ENCODE results near the gene CFAP46. TPM values are rescaled to one million over a fixed set of nuclear protein-coding genes. Genes with fewer than 3 reads are reported as not detected.

CFAP46 gene
- total RNA-seq (2021; fragmentation: NEBNext Ultra II Directional; extraction: Animal tissue kit (Norgen Biotek cat#: 25700)): 1 to 10 TPM in 2 of 6 experiments, under 1 TPM in 3, not detected in 1; 0.31 to 1.4 (median 0.32) TPM
- long read RNA-seq, partial matches to known transcripts: 0 of 4 reads
- long read RNA-seq, other reads (novel, unspliced or antisense): 1 of 4 reads

DNA sequence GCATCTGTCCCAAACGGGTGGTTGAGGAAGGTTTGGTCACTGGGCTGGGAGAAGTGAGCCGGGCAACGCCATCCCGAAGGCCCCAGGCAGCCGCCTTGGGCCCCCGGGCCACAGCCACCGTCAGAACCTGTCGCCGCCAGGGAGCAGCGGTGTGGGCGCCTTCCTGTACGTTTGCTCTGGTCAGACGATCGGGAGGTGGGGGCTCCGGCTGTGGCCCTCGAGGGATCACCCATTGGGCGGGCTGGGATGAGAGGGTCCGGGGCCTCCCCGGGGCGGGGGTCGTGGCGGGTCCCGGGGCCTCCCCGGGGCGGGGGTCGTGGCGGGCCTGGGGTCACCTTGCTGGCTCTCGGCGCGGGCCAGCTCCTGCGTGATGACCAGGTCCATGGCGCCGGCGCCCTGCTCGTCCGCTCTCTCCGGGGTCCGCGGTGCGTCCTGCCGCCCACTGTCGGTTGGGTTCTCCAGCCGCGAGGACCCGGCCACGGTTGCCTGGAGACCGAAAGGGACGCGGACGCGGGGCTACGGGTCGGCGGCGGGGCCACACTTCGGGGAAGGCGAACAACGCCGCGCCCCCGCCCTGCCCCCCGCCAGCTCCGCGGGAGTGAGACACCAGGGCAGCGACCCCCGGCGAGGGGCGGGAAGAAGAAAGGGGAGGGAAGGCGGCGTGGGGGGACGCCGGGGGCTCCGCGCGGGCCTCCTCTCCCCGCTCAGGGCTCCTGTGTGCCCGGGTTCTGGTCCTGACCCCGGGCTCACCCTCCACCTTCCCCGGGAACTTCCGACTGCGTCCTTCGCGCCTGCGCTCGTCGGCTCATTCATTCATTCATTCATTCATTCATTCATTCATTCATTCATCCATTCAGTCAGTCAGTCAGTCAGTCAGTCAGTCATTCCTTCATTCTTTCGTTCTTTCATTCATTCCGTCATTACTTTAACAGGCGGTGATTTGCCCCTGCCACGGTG is at the start of gene CFAP46:
Gene CFAP46 (minus strand): TSS at position 470 of the 957 bp plus-strand sequence. CDS start 86 bp downstream, at position 384.
- no peaks in the 10 kb centered on the region for H3K36me3 Mint-ChIP-seq (ENCODE audit: low read depth)
- DNase-seq: peak; percentile 55
- TF ChIP-seq, protein P1, sequence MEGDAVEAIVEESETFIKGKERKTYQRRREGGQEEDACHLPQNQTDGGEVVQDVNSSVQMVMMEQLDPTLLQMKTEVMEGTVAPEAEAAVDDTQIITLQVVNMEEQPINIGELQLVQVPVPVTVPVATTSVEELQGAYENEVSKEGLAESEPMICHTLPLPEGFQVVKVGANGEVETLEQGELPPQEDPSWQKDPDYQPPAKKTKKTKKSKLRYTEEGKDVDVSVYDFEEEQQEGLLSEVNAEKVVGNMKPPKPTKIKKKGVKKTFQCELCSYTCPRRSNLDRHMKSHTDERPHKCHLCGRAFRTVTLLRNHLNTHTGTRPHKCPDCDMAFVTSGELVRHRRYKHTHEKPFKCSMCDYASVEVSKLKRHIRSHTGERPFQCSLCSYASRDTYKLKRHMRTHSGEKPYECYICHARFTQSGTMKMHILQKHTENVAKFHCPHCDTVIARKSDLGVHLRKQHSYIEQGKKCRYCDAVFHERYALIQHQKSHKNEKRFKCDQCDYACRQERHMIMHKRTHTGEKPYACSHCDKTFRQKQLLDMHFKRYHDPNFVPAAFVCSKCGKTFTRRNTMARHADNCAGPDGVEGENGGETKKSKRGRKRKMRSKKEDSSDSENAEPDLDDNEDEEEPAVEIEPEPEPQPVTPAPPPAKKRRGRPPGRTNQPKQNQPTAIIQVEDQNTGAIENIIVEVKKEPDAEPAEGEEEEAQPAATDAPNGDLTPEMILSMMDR (IDR thresholded peaks at IDR 0.05): no peak; the same call in 1 of the 2 replicates
- peak within 1 kb of the TSS; percentile 85 for H3K4me3 Mint-ChIP-seq
- H3K27me3 Mint-ChIP-seq (ENCODE audit: insufficient read depth): peaks cover 8% of the 10 kb centered on the region
- H3K27ac Mint-ChIP-seq: peak within 1 kb of the TSS; percentile 9; the same call in 1 of the 2 replicates
- peaks cover 5% of the 10 kb centered on the region; the same call in 1 of the 2 replicates for H3K4me1 Mint-ChIP-seq (ENCODE audit: low read depth)
- H3K9me3 Mint-ChIP-seq: no peaks in the 10 kb centered on the region

- no peak overlapping the region for H3K4me3 Mint-ChIP-seq
- no peaks in the 10 kb centered on the region for H3K36me3 Mint-ChIP-seq (ENCODE audit: low read depth)
- no peak for DNase-seq
These were observed 49.5 kb upstream of the CFAP46 start for GRCh38 chr10:132991706-132992432.

DNA sequence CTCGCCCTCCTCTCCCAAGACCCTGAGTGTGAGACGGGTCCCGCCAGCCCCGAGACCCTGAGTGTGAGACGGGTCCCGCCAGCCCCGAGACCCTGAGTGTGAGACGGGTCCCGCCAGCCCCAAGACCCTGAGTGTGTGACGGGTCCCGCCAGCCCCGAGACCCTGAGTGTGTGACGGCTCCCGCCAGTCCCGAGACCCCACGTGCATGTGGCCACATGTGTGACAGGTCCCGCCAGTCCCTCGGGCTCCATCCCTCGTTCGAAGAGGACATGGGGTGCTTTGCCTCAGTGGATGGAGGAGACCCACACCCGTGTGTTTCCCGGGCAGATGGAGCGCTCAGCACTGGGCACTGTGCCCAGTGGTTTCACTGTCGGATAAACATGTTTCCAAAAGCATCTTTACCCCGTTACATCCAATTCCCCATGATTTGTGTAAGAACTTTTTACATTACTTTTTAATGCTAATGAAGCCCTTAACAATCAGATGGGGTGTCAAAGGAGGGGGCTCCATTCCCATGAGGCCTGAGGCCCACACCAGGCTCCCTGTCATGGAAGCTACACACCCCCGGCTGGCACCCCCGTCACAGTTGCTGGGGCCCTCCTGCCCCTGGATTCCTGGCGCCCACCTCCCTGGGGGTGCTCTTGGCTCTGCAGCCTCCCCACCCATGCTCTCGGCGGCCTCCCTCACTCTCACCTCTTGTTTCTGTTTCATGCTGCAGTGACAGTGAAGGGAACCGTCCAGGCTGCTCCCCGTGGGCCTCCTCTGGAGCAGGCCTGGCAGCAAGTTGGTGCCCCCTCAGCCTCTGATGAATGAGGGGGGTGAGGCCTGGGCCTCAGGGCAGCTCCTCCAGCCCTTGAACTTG is 48.5 kb upstream of the CFAP46 start:
- H3K36me3 Mint-ChIP-seq (ENCODE audit: low read depth): no peaks in the 10 kb centered on the region

More at GRCh38 chr10:132991706-132992432, 49.5 kb upstream of the CFAP46 start:
- TF ChIP-seq, protein P1 (IDR thresholded peaks at IDR 0.05): no peak
- Mint-ChIP-seq H3K9me3 (no peaks in the 10 kb centered on the region), H3K4me1 (ENCODE audit: low read depth) (peaks cover 15% of the 10 kb centered on the region), H3K27ac (no peak overlapping the region), H3K27me3 (ENCODE audit: insufficient read depth) (peaks cover 14% of the 10 kb centered on the region; the same call in 1 of the 2 replicates)

DNA sequence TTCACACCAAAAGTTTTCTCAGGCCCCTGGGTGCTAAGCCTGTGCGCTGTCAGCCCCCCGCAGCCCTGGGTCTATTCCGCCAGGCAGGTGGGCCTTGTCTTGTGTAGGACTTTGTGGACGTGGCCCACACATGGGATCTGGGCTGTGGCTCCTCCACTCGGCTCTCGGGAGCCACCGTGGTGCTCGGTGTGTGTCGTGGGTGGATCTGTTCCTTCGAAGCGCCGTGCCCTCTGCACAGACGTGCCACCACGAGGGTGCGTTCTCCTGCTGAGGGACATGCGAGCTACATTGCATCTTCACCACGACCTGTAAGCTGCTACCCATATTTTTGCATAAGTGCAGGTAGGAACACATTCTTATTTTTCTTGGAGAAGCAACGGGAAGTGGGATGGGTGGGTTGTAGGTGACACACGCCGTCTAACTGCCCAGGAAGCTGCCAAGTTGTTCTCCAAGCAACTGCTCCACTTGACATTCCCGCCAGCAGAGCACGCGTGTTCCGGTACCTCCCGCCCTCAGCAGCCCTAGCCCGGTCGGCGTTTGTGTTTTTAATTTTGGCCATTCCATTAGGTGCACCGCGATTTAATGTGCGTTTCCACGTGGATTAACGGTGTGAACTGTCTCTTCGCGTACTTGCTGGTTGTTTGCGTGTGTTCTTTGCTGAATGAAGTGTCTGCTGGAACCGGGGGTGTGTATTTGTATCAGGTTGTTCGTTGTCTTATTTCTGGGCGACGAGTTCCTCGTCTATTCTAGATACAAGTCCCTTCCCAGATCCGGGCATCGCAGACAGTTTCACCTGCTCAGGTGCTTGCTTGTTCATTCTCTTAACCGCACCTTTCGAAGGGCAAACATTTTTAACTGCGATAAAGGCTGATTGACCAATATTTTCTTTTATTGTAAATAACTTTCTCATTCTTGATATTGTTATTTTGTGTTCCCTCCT is 47.4 kb upstream of the CFAP46 start:
- Mint-ChIP-seq H3K27ac (no peak overlapping the region; the same call in 1 of the 2 replicates), H3K36me3 (ENCODE audit: low read depth) (no peaks in the 10 kb centered on the region), H3K4me1 (ENCODE audit: low read depth) (peaks cover 16% of the 10 kb centered on the region), H3K4me3 (no peak overlapping the region), H3K27me3 (ENCODE audit: insufficient read depth) (peaks cover 4% of the 10 kb centered on the region; the same call in 1 of the 2 replicates), H3K9me3 (no peaks in the 10 kb centered on the region)
- TF ChIP-seq, protein P1 (IDR thresholded peaks at IDR 0.05): no peak
- no peak for DNase-seq

More for the DNA sequence above, 48.5 kb upstream of the CFAP46 start:
- TF ChIP-seq, protein P1 (IDR thresholded peaks at IDR 0.05): no peak
- DNase-seq: no peak
- H3K27ac Mint-ChIP-seq: no peak overlapping the region; the same call in 1 of the 2 replicates
- H3K9me3 Mint-ChIP-seq: no peaks in the 10 kb centered on the region
- no peak overlapping the region for H3K4me3 Mint-ChIP-seq
- H3K4me1 Mint-ChIP-seq (ENCODE audit: low read depth): peaks cover 16% of the 10 kb centered on the region
- peaks cover 7% of the 10 kb centered on the region; the same call in 1 of the 2 replicates for H3K27me3 Mint-ChIP-seq (ENCODE audit: insufficient read depth)

All from HFFc6 (cell line).